H1 (cell line): ENCODE results near the gene PSMC4.

Experiments used
- CTCF ChIP-seq, 3 experiments: IDR thresholded peaks; 1 replicate in 2 of 3; 2 replicates in 1 of 3; pipeline versions ENCODE4 v1.5.1 to v1.6.1; 2011; ENCODE audit warnings: low read length in 3 of 3, mild to moderate bottlenecking in 3 of 3, inconsistent platforms in 2 of 3, low read depth in 1 of 3, moderate library complexity in 1 of 3; ENCODE audit not compliant: insufficient read depth in 1 of 3; ENCODE audit errors: control extremely low read depth in 1 of 3
- POLR2A ChIP-seq, 2 experiments: IDR thresholded peaks; 1 replicate in 1 of 2; 2 replicates in 1 of 2; pipeline ENCODE4 v1.6.1; 2011; ENCODE audit warnings: low read depth in 2 of 2, low read length in 2 of 2, mild to moderate bottlenecking in 2 of 2; ENCODE audit errors: control extremely low read depth in 1 of 2
- YY1 ChIP-seq: IDR thresholded peaks from 2 replicates; pipeline ENCODE4 v1.6.1; 2011; ENCODE audit warnings: low read depth, mild to moderate bottlenecking, low read length

GRCh38 chr19:39939556-39939955, 31.4 kb upstream of the PSMC4 start:
- no peak for TF ChIP-seq POLR2A (IDR thresholded peaks at IDR 0.05; ENCODE audit: control extremely low read depth in 1 of 2, low read depth in 2 of 2, low read length in 2 of 2)
- no peak for TF ChIP-seq YY1
- TF ChIP-seq CTCF (IDR thresholded peaks at IDR 0.05; ENCODE audit: control extremely low read depth in 1 of 3, insufficient read depth in 1 of 3, low read depth in 1 of 3, low read length in 3 of 3) = no peak
